ENCODE measurements around the gene HERPUD1. TPM values are rescaled to one million over a fixed set of nuclear protein-coding genes. Genes with fewer than 3 reads are reported as not detected.

HERPUD1 gene
- total and polyA plus RNA-seq, 9 of the 15 experiments (the other 6 are each of a cell fraction or from before 2014, with no cell fraction given) = 14.2 to 60.7 (median 37.4) TPM

DNA sequence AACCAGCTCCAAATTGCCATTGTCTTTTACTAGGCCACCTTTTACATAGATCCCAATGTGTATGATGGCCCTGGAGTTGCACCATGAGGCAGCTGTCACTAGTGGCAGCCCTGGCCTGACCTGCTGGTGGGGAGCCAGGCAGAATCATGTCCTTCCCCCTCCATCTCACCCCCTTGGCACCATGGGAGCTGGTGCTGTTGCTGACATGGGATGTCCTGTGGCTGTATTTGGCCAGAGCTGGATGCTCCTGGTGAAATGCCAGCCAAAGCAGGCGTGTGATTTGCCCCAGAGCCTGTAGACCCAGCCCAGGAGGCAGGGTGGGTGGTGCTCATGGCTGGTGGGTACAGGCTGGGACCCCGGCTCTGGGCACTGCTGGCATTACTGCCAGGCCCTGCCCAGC is 48.4 kb upstream of the HERPUD1 start:
- Histone ChIP-seq H4K20me1 (replicated peaks; ENCODE audit: control insufficient read depth, insufficient read depth, low read length) (no peaks in the 10 kb centered on the region; the same call in 1 of the 2 replicates), H3K4me2 (ENCODE audit: insufficient read depth, low read length) (no peak overlapping the region), H3K79me2 (ENCODE audit: control insufficient read depth, insufficient read depth, low read length) (no peaks in the 10 kb centered on the region), H3K36me3 (ENCODE audit: control insufficient read depth, insufficient read depth, low read length) (no peaks in the 10 kb centered on the region), H3K27me3 (ENCODE audit: control insufficient read depth in 2 of 2, insufficient read depth in 2 of 2, low read length in 2 of 2) (peaks cover 12 to 38% of the 10 kb centered on the region in 2 experiments; a peak in 4 of 5 replicates), H3K9ac (ENCODE audit: insufficient read depth in 1 of 2, low read depth in 2 of 2, low read length in 2 of 2) (no peak overlapping the region), H3K9me1 (ENCODE audit: control insufficient read depth, insufficient read depth, low read length) (no peaks in the 10 kb centered on the region), H3K9me3 (replicated peaks; ENCODE audit: control insufficient read depth, insufficient read depth, low read depth, low read length) (no peaks in the 10 kb centered on the region), H2AFZ (ENCODE audit: low read depth, low read length) (no peak overlapping the region), H3K4me3 (no peak overlapping the region), H3K4me1 (replicated peaks in 1 of 2; ENCODE audit: control insufficient read depth in 2 of 2, insufficient read depth in 2 of 2, low read length in 2 of 2) (peaks cover 0 to 17% of the 10 kb centered on the region in 2 experiments; a peak in 2 of 5 replicates), H3K27ac (ENCODE audit: extremely low read depth, low read depth, low read length) (no peak overlapping the region)
- ChIA-PET POLR2A (interaction anchor here (0.5 to 0.9 kb wide), 2 partner anchors 56 to 62 kb away, joined by 3 read pairs; no protein-coding TSS in a partner anchor), CTCF (ENCODE audit: low intra/inter-chr PET ratio) (no interaction called here)
- 7% methylated on average over 2 of the region's 2 CpGs for WGBS (ENCODE audit: insufficient coverage, low coverage, missing lambda C conversion rate)
- FAIRE-seq = no peak
- in situ Hi-C loops (cut with MboI) = no loop called here
- TF ChIP-seq TARDBP (IDR thresholded peaks at IDR 0.05) (no peak), CREBBP (IDR thresholded peaks at IDR 0.05; ENCODE audit: low read depth, low read length) (no peak), SMARCA4 (IDR thresholded peaks at IDR 0.05) (no peak)
- no TSS peak for BruUV-seq (replicated peaks)
- ATAC-seq = no peak
- no peak for DNase-seq (ENCODE audit: extremely low read depth in 1 of 4, low spot score in 3 of 4)
- intact Hi-C loops (cut with micrococcal nuclease) = no loop called here

DNA sequence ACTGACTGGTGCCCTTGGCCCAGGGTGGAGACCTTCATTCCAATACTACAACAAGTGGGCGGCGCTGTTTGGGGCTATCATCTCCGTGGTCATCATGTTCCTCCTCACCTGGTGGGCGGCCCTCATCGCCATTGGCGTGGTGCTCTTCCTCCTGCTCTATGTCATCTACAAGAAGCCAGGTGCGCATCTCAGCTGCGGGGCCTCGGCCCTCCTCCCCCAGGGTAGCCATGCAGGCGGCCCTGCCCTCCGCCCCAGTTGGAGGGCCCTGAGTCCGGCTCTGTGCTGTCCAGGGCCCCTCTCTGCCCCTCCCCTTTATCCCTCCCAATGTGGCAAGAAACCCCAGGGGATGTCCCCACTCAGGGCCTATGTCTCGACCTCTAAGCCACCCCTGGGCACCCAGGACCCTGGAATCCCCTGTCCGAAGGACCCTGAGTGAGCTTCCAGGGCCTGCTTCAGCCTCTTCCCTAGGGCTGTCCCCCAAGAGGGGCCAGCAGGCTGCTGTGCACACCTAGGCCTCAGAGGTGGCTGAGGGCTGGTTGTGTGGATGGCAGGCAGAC is 47.8 kb upstream of the HERPUD1 start:
- no peaks in the 10 kb centered on the region for H3K9me1 ChIP-seq (ENCODE audit: control insufficient read depth, insufficient read depth, low read length)
- peak overlapping the region in 1 of 2 experiments; percentile 65; a peak in 1 of 4 replicates for H3K9ac ChIP-seq (ENCODE audit: insufficient read depth in 1 of 2, low read depth in 2 of 2, low read length in 2 of 2)
- H4K20me1 ChIP-seq (replicated peaks; ENCODE audit: control insufficient read depth, insufficient read depth, low read length) = no peaks in the 10 kb centered on the region; the same call in 1 of the 2 replicates
- no peaks in the 10 kb centered on the region for H3K79me2 ChIP-seq (ENCODE audit: control insufficient read depth, insufficient read depth, low read length)
- no peak for DNase-seq (ENCODE audit: extremely low read depth in 1 of 4, low spot score in 3 of 4)
- no peak overlapping the region for H3K4me3 ChIP-seq
- no peak overlapping the region for H3K4me2 ChIP-seq (ENCODE audit: insufficient read depth, low read length)
- intact Hi-C loops (cut with micrococcal nuclease) = no loop called here
- POLR2A ChIA-PET = interaction anchor here (0.5 to 0.8 kb wide), 2 partner anchors 48 to 56 kb away, joined by 3 read pairs; partner anchors contain the start of gene HERPUD1
- no TSS peak for BruUV-seq (replicated peaks)
- CTCF ChIA-PET (ENCODE audit: low intra/inter-chr PET ratio) = no interaction called here
- H2AFZ ChIP-seq (ENCODE audit: low read depth, low read length) = no peak overlapping the region
- WGBS (ENCODE audit: insufficient coverage, low coverage, missing lambda C conversion rate) = 27% methylated on average over 13 of the region's 14 CpGs
- H3K36me3 ChIP-seq (ENCODE audit: control insufficient read depth, insufficient read depth, low read length) = no peaks in the 10 kb centered on the region
- no peak; the same call in 2 of the 3 replicates for ATAC-seq
- peaks cover 12 to 33% of the 10 kb centered on the region in 2 experiments; a peak in 4 of 5 replicates for H3K27me3 ChIP-seq (ENCODE audit: control insufficient read depth in 2 of 2, insufficient read depth in 2 of 2, low read length in 2 of 2)
- no peak for FAIRE-seq
- in situ Hi-C loops (cut with MboI) = no loop called here
- peaks cover 0 to 17% of the 10 kb centered on the region in 2 experiments; a peak in 2 of 5 replicates for H3K4me1 ChIP-seq (replicated peaks in 1 of 2; ENCODE audit: control insufficient read depth in 2 of 2, insufficient read depth in 2 of 2, low read length in 2 of 2)
- no peak overlapping the region for H3K27ac ChIP-seq (ENCODE audit: extremely low read depth, low read depth, low read length)
- no peaks in the 10 kb centered on the region for H3K9me3 ChIP-seq (replicated peaks; ENCODE audit: control insufficient read depth, insufficient read depth, low read depth, low read length)
- TF ChIP-seq, protein P1, sequence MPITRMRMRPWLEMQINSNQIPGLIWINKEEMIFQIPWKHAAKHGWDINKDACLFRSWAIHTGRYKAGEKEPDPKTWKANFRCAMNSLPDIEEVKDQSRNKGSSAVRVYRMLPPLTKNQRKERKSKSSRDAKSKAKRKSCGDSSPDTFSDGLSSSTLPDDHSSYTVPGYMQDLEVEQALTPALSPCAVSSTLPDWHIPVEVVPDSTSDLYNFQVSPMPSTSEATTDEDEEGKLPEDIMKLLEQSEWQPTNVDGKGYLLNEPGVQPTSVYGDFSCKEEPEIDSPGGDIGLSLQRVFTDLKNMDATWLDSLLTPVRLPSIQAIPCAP (CRISPR knock-in tag; IDR thresholded peaks at IDR 0.05; ENCODE audit: borderline replicate concordance) = no peak
- TF ChIP-seq, protein P2, sequence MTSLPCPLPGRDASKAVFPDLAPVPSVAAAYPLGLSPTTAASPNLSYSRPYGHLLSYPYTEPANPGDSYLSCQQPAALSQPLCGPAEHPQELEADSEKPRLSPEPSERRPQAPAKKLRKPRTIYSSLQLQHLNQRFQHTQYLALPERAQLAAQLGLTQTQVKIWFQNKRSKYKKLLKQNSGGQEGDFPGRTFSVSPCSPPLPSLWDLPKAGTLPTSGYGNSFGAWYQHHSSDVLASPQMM (CRISPR knock-in tag; IDR thresholded peaks at IDR 0.05) = no peak
- TF ChIP-seq HNRNPL (IDR thresholded peaks at IDR 0.05; ENCODE audit: low read depth, low read length) = no peak
- TF ChIP-seq TAF1 (IDR thresholded peaks at IDR 0.05; ENCODE audit: control insufficient read depth, extremely low read depth, insufficient read depth, low read length, severe bottlenecking) = no peak
- no peak for TF ChIP-seq PPARD (CRISPR knock-in tag; IDR thresholded peaks at IDR 0.05)
- TF ChIP-seq, protein P3, sequence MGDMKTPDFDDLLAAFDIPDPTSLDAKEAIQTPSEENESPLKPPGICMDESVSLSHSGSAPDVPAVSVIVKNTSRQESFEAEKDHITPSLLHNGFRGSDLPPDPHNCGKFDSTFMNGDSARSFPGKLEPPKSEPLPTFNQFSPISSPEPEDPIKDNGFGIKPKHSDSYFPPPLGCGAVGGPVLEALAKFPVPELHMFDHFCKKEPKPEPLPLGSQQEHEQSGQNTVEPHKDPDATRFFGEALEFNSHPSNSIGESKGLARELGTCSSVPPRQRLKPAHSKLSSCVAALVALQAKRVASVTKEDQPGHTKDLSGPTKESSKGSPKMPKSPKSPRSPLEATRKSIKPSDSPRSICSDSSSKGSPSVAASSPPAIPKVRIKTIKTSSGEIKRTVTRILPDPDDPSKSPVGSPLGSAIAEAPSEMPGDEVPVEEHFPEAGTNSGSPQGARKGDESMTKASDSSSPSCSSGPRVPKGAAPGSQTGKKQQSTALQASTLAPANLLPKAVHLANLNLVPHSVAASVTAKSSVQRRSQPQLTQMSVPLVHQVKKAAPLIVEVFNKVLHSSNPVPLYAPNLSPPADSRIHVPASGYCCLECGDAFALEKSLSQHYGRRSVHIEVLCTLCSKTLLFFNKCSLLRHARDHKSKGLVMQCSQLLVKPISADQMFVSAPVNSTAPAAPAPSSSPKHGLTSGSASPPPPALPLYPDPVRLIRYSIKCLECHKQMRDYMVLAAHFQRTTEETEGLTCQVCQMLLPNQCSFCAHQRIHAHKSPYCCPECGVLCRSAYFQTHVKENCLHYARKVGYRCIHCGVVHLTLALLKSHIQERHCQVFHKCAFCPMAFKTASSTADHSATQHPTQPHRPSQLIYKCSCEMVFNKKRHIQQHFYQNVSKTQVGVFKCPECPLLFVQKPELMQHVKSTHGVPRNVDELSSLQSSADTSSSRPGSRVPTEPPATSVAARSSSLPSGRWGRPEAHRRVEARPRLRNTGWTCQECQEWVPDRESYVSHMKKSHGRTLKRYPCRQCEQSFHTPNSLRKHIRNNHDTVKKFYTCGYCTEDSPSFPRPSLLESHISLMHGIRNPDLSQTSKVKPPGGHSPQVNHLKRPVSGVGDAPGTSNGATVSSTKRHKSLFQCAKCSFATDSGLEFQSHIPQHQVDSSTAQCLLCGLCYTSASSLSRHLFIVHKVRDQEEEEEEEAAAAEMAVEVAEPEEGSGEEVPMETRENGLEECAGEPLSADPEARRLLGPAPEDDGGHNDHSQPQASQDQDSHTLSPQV (IDR thresholded peaks at IDR 0.05) = no peak
